Measurements from ENCODE around the gene ASL.

DNA sequence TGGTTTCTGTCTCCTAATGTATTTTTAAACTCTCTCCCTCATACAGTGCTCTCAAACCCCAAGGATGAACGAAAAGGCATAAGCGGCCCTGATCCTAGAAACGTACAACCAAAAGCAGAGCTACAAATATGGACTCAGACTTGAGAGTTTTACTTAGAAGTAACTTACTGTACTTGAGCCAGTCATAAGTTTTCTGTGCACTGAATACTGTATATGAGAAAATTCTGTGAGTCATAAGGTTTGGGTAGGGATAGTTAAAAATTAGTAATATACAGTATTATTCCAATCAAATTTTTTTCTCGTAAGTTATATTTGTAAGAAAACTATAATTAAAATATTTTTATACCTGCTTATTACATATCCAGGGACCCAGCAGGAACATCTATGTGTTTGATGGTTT is 5.9 kb upstream of the ASL start:
- TF ChIP-seq CTCF (IDR thresholded peaks at IDR 0.05) (no peak), POLR2A (IDR thresholded peaks at IDR 0.05) (no peak), EP300 (IDR thresholded peaks at IDR 0.05) (no peak)
